Stimulated activated CD4-positive, alpha-beta T cell treated with anti-CD3 and anti-CD28 coated beads, Interleukin-12 subunit alpha, Interleukin-12 subunit beta, amount 100 ng/mL, for 48 hours (primary cell): ENCODE measurements around the gene CIC.

Source experiments
- DNase-seq, 3 donors: peaks; one replicate each; pipeline ENCODE4 v3.0.0-alpha.2; 2020; ENCODE audit warnings: low read depth in 2 of 3, low spot score in 1 of 3

Gene CIC

GRCh38 chr19:42287017-42287826 lies 18.2 kb downstream of the CIC start:
- DNase-seq, result no peak

DNA sequence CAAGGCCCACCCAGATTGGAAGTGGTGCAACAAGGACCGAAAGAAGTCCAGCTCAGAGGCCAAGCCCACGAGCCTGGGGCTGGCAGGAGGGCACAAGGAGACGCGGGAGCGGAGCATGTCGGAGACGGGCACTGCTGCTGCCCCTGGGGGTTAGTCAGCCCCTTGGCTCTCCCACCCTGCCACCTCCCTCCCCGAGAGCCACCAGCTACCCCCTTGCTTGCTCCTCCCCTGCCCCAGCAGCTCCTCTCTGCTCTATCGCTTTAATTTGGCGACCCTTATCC lies 18.7 kb downstream of the CIC start:
- no peak for DNase-seq

- DNase-seq, result no peak
Measured at GRCh38 chr19:42288387-42288786, 19.3 kb downstream of the CIC start.

DNA sequence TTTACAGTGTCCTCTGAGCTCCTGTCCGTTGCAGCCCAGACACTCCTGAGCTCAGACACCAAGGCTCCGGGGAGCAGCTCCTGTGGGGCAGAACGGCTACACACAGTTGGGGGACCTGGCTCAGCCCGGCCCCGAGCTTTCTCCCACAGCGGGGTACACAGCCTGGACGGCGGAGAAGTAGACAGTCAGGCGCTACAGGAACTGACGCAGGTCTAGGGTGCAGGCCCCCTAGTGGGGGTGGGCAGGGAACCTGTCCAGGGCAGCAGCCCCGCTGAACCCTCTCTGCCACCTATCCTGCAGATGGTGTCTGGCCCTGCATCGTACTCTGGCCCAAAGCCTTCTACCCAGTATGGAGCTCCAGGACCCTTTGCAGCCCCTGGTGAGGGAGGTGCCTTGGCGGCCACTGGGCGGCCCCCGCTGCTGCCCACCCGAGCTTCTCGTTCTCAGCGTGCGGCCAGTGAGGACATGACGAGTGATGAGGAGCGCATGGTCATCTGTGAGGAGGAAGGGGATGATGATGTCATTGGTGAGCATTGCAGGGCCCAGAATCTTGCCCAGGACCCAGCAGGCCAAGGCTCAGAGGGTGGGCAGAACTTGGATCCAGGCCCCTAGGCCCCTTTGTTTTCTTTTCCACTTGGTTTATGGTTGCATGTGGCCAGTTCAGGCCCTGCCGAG lies 20.0 kb downstream of the CIC start:
- DNase-seq, result no peak

DNA sequence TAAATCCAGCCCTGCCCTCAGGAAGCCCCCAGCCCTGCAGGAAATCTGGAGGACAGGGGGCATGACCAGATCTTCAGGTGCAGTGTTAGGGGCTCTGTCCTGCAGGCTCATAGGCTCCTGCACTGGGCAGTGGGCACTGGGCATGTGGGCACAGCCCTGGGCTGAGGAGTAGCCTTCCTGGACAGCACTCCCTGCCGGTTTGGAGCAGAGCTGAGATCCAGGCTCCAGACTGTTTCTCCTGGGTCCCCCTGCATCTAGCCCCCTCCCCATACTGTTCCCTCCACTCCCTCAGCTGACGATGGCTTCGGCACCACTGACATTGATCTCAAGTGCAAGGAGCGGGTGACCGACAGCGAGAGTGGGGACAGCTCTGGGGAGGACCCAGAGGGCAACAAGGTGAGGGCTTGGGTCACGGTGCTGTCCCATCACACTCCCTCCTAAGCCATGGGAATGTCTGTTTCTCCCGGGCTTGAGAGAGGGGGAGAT lies 20.5 kb downstream of the CIC start:
- no peak for DNase-seq

DNA sequence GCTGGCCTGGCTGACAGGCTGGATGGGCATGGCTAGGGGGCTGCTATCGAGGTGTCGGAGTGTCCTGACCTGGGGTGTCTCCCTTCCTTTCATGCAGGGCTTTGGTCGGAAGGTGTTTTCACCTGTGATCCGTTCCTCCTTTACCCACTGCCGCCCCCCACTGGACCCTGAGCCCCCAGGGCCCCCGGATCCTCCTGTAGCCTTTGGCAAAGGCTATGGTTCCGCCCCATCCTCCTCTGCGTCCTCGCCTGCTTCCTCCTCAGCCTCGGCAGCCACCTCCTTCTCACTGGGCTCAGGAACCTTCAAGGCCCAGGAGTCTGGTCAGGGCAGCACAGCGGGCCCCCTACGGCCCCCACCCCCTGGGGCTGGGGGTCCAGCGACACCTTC lies 21.1 kb downstream of the CIC start:
- DNase-seq, result no peak

- DNase-seq, result no peak
Measured at GRCh38 chr19:42290523-42291434, 21.7 kb downstream of the CIC start.

DNA sequence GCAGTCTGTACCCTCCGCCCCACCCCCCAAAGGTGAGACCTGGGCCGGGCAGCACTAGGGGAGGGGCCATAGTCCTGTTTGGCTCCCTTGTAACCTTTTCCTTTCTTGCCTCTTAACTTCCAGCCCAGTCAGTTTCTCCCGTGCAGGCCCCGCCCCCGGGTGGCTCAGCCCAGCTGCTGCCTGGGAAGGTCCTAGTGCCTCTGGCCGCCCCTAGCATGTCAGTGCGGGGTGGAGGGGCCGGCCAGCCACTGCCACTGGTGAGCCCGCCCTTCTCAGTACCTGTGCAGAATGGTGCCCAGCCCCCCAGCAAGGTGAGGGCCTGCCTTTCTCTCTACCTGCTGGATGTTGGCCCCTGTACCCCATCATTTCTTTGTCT lies 22.4 kb downstream of the CIC start:
- no peak for DNase-seq

- no peak for DNase-seq
Measured at GRCh38 chr19:42292042-42292960, 23.2 kb downstream of the CIC start.

GRCh38 chr19:42292963-42293362 lies 23.9 kb downstream of the CIC start:
- DNase-seq, result no peak

DNA sequence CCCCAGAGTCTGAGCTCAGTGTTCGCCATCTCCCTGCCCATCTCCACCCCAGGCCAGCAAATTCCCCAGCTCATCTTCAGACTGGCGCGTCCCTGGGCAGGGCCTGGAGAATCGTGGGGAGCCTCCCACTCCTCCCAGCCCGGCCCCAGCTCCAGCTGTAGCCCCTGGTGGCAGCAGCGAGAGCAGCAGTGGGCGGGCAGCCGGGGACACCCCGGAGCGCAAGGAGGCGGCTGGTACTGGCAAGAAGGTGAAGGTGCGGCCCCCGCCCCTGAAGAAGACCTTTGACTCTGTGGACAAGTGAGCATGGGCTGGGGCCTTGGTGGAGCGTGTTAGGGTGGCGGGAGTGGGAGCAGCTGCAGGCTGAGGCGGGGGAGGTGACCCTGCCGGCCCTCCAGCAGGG lies 24.5 kb downstream of the CIC start:
- no peak for DNase-seq

DNA sequence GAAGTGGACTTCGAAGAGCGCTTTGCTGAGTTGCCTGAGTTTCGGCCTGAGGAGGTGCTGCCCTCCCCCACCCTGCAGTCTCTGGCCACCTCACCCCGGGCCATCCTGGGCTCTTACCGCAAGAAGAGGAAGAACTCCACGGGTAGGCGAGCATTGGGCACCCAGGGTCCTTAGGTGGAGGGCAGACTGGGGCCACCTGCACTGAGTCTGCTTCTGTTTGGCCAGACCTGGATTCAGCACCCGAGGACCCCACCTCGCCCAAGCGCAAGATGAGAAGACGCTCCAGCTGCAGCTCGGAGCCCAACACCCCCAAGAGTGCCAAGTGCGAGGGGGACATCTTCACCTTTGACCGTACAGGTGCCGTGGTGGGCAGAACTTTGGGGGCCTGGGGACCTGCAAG lies 24.9 kb downstream of the CIC start:
- no peak for DNase-seq

DNA sequence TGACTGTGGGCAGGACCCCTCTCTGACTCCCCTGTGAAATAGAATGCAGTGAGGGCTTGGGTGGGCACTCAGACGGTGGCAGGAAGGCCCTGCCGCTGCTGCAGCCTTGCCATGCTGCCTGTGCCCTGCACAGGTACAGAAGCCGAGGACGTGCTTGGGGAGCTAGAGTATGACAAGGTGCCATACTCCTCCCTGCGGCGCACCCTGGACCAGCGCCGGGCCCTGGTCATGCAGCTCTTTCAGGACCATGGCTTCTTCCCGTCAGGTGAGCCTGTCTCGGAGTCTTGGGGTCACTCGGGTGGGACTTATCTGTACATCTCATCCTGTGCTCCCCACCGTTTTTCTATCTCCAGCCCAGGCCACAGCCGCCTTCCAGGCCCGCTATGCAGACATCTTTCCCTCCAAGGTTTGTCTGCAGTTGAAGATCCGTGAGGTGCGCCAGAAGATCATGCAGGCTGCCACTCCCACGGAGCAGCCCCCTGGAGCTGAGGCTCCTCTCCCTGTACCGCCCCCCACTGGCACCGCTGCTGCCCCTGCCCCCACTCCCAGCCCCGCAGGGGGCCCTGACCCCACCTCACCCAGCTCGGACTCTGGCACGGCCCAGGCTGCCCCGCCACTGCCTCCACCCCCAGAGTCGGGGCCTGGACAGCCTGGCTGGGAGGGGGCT lies 25.6 kb downstream of the CIC start:
- DNase-seq, result no peak

GRCh38 chr19:42295342-42295741 lies 26.3 kb downstream of the CIC start:
- DNase-seq, result no peak

DNA sequence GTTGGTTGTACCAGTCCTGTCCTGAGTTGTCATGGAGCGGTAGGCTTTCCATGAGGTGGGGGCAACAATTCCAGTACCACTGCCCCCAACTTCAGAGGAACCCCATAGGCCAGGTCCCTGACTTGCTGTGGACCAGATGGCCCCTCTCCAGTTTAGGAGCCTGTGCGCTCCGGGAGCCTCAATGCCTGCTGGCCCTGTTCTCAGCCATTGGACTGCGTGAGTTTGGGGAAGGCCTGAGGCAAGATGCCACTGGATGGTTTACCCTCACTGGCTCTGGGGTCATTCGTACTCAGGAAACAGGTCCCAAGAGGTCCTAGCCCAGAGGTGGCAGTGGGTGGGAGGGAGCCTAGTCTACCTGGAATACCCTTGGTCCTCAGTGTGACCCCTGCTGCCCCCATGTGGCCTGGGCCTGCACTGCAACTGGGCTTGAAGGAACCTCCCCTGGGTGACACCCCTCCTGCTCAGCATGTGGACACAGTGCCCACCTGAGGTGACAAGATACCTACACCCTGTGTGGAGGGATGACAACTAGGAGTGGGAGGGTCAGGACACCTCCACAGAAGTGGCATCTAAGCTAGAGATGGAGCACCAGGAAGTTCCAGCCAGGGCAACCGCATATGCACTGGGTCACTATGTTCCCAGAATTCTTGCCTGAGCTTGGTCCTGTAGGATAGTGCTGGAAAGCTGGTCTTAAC lies 26.9 kb downstream of the CIC start:
- DNase-seq, result peak; percentile 81 to 97 (median 83)

GRCh38 chr19:42297039-42297438 lies 28.0 kb downstream of the CIC start:
- DNase-seq, result no peak

GRCh38 chr19:42301646-42302203 lies 32.7 kb downstream of the CIC start, which contains the start of gene PRR19:
Gene PRR19, plus strand, starts transcription at chr19:42302132. Its CDS starts 7,453 bp downstream, at chr19:42309585.
- no peak for DNase-seq

DNA sequence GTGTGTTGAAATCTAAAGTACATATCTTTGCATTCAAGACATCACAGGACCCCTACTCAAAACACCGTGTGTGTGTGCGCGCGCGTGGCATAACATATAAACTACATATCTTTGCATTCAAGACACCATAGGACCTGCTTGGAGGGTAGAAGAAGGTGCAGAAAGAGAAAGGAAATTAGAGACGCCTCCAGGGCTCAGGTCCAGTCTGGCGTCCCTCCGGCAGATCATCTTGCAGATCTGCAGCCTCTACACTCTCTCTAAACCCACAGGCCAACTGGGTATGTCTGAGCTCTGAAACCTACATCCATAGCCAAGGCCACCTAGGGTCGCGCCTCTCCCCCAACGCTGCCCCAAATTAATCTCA lies 34.0 kb downstream of the CIC start:
- DNase-seq, result no peak

GRCh38 chr19:42303876-42304275 lies 34.8 kb downstream of the CIC start:
- DNase-seq, result no peak
